WTC11 (cell line): ENCODE results near the gene TMF1. TPM values are rescaled to one million over a fixed set of nuclear protein-coding genes. Genes with fewer than 3 reads are reported as not detected.

Experiments used
- ATAC-seq: fragments of 200-7000 bp; cut with Tn5 transposase; 2 replicates; pipeline ENCODE4 v1.10.0; 2021; ENCODE audit warnings: mild to moderate bottlenecking, moderate library complexity
- CTCF ChIA-PET: fragments of 300-600 bp; sonication (Branson Sonifier 250); formaldehyde crosslinking; loops from one replicate; lab custom pipeline; 2021; ENCODE audit warnings: antibody characterized with exemption; lab: Charles Lee
- POLR2A ChIA-PET: fragments of 350-600 bp; sonication (Branson Sonifier 250); formaldehyde crosslinking; loops from one replicate; lab custom pipeline; 2021; ENCODE audit warnings: antibody characterized with exemption; lab: Charles Lee
- DNase-seq: peaks from one replicate; pipeline ENCODE4 v3.0.0; 2021; ENCODE audit warnings: low spot score
- H3K27ac Mint-ChIP-seq: 2 replicates; pipeline ENCODE4 v1.8.0; 2021; ENCODE audit warnings: mixed read lengths
- H3K27me3 Mint-ChIP-seq: 2 replicates; pipeline ENCODE4 v1.8.0; 2021; ENCODE audit warnings: low read depth, mild to moderate bottlenecking, moderate library complexity, mixed read lengths
- H3K36me3 Mint-ChIP-seq: 2 replicates; pipeline ENCODE4 v1.8.0; 2021; ENCODE audit warnings: mixed read lengths
- H3K4me1 Mint-ChIP-seq: 2 replicates; pipeline ENCODE4 v1.8.0; 2022; ENCODE audit warnings: mixed read lengths
- H3K4me3 Mint-ChIP-seq: 2 replicates; pipeline ENCODE4 v1.8.0; 2021; ENCODE audit warnings: mild to moderate bottlenecking, moderate library complexity, mixed read lengths
- H3K9me3 Mint-ChIP-seq: 2 replicates; pipeline ENCODE4 v1.8.0; 2021; ENCODE audit warnings: mixed read lengths
- ELF4 ChIP-seq: sonication (generic); formaldehyde crosslinking; IDR thresholded peaks from 2 replicates; pipeline ENCODE4 v1.8.1; 2022; ENCODE audit warnings: low read depth, mild to moderate bottlenecking, moderate library complexity, missing genetic modification reagents
- GRHL2 ChIP-seq: fragments of 250-450 bp; sonication (Bioruptor Pico); IDR thresholded peaks from 2 replicates; pipeline ENCODE4 v1.8.0; 2022; ENCODE audit warnings: mild to moderate bottlenecking, moderate library complexity; ENCODE audit not compliant: insufficient replicate concordance, severe bottlenecking
- HMGA2 ChIP-seq: fragments of 250-450 bp; sonication (Bioruptor Pico); IDR thresholded peaks from 2 replicates; pipeline ENCODE4 v1.4.0; 2021; ENCODE audit warnings: mild to moderate bottlenecking, moderate library complexity
- JAZF1 ChIP-seq: fragments of 250-450 bp; sonication (Bioruptor Pico); IDR thresholded peaks from 2 replicates; pipeline ENCODE4 v1.9.0; 2021; ENCODE audit warnings: moderate library complexity, mild to moderate bottlenecking, inconsistent platforms
- NFATC4 ChIP-seq: fragments of 250-450 bp; sonication (Bioruptor Pico); IDR thresholded peaks from 2 replicates; pipeline ENCODE4 v1.9.0; 2021; ENCODE audit warnings: mild to moderate bottlenecking
- ZNF121 ChIP-seq: sonication (generic); formaldehyde crosslinking; IDR thresholded peaks from 2 replicates; pipeline ENCODE4 v1.8.0; 2023; ENCODE audit warnings: missing genetic modification reagents
- ZNF138 ChIP-seq: sonication (generic); formaldehyde crosslinking; conservative IDR thresholded peaks from 2 replicates; pipeline ENCODE4 v1.8.1; 2022; ENCODE audit warnings: mild to moderate bottlenecking, moderate library complexity, missing genetic modification reagents
- ZNF396 ChIP-seq: fragments of 250-450 bp; sonication (Bioruptor Pico); IDR thresholded peaks from 2 replicates; pipeline ENCODE4 v1.8.0; 2021; ENCODE audit warnings: mild to moderate bottlenecking, moderate library complexity, borderline replicate concordance
- total RNA-seq: library from RNA; stranded (reverse); gene quantifications from 3 replicates; pipeline ENCODE4 v1.2.3, GENCODE V29; 2021
- TF ChIP-seq, protein P1 (sequence below): fragments of 250-450 bp; sonication (Bioruptor Pico); IDR thresholded peaks from 2 replicates; pipeline ENCODE4 v1.9.0; 2021; ENCODE audit warnings: mild to moderate bottlenecking
- TF ChIP-seq, protein P2 (sequence below): sonication (generic); formaldehyde crosslinking; IDR thresholded peaks from 2 replicates; pipeline ENCODE4 v1.8.0; 2023; ENCODE audit warnings: missing genetic modification reagents
- TF ChIP-seq, protein P3 (sequence below): fragments of 250-450 bp; sonication (Bioruptor Pico); IDR thresholded peaks from 2 replicates; pipeline ENCODE4 v1.8.0; 2021; ENCODE audit warnings: mild to moderate bottlenecking
- TF ChIP-seq, protein P4 (sequence below): sonication (generic); formaldehyde crosslinking; IDR thresholded peaks from 2 replicates; pipeline ENCODE4 v1.8.0; 2023; ENCODE audit warnings: missing genetic modification reagents, mild to moderate bottlenecking, borderline replicate concordance

The TMF1 gene
- total RNA-seq, 1 experiment from 2014 or later = 23.9 TPM

DNA sequence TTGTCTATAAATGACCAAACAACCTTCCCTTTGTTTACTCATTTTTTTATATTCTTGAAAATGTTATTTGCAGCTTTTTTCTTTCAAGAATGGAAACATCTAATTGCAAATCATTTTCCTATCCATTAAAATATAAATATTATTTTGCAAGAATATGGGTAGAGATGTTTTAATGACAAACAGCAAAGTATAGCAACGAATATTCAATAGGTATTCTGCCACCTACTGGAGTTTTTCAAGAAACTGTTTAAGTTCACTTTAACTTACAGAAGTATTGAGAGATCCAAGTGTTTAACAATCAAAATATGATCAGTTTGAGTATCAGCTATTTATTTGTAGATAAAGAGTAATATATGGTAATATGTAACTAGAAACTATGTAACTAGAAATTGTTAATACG lies 31.7 kb downstream of the TMF1 start:
- H3K9me3 Mint-ChIP-seq = no peaks in the 10 kb centered on the region; the same call in 1 of the 2 replicates
- POLR2A ChIA-PET = no interaction called here
- ATAC-seq = no peak
- H3K4me1 Mint-ChIP-seq = peaks cover 11% of the 10 kb centered on the region
- DNase-seq = no peak
- TF ChIP-seq NFATC4 (CRISPR knock-in tag) = no peak
- TF ChIP-seq, all 79 proteins: peak for 0
- no peak overlapping the region for H3K27ac Mint-ChIP-seq
- no peak overlapping the region for H3K4me3 Mint-ChIP-seq
- peaks cover 11% of the 10 kb centered on the region for H3K36me3 Mint-ChIP-seq
- CTCF ChIA-PET = no interaction called here
- H3K27me3 Mint-ChIP-seq = no peaks in the 10 kb centered on the region

DNA sequence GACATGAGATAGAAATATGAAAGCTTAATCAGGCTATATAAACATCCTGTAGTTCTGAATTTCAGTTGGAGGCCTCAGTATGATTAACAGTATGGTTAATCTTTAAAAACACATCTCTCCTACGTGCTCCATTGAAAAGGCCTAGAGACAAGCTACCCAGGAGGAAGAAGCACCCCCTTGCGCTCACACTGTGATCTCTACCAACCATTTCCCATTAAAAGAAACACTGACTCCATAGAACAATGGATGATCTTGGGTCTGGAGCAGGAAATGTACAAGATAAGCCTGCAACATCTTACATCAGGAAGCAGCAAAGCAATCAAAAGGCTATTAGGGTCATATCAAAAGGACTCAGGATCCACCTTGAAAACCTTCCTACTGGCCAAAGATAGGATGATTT lies 35.2 kb downstream of the TMF1 start:
- Mint-ChIP-seq H3K36me3 (peaks cover 7% of the 10 kb centered on the region), H3K27me3 (peaks cover 3% of the 10 kb centered on the region; the same call in 1 of the 2 replicates)
- CTCF ChIA-PET = no interaction called here
- TF ChIP-seq JAZF1 = no peak
- no peak for TF ChIP-seq ZNF121 (CRISPR knock-in tag)
- no peak for TF ChIP-seq ZNF396 (CRISPR knock-in tag)
- TF ChIP-seq GRHL2 (CRISPR knock-in tag) = no peak
- TF ChIP-seq, all 79 proteins: peak for 0
- H3K9me3 Mint-ChIP-seq = no peaks in the 10 kb centered on the region; the same call in 1 of the 2 replicates
- DNase-seq = no peak
- H3K4me3 Mint-ChIP-seq = no peak overlapping the region
- POLR2A ChIA-PET = no interaction called here
- peaks cover 37% of the 10 kb centered on the region for H3K4me1 Mint-ChIP-seq
- no peak for ATAC-seq
- peak overlapping the region; percentile 10; the same call in 1 of the 2 replicates for H3K27ac Mint-ChIP-seq

DNA sequence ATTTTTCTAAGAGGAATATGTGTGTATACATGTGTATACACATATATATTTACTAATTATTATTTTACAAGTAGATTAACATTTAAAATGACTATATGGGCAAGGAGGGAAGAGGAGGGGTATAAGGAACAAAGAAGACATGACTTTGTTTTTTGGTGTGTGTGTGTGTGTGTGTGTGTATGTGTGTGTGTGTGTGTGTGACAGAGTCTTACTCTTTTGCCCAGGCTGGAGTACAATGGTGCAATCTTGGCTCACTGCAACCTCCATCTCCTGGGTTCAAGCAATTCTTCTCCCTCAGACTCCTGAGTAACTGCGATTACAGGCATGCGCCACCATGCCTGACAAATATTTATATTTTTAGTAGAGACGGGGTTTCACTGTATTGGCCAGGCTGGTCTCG lies 36.0 kb downstream of the TMF1 start:
- ChIA-PET CTCF (interaction anchor here (0.5 kb wide), 1 partner anchor 85 kb away, joined by 3 read pairs; no protein-coding TSS in a partner anchor), POLR2A (interaction anchor here (0.5 kb wide), 1 partner anchor 26 kb away, joined by 3 read pairs; no protein-coding TSS in a partner anchor)
- H3K4me3 Mint-ChIP-seq = no peak overlapping the region

DNA sequence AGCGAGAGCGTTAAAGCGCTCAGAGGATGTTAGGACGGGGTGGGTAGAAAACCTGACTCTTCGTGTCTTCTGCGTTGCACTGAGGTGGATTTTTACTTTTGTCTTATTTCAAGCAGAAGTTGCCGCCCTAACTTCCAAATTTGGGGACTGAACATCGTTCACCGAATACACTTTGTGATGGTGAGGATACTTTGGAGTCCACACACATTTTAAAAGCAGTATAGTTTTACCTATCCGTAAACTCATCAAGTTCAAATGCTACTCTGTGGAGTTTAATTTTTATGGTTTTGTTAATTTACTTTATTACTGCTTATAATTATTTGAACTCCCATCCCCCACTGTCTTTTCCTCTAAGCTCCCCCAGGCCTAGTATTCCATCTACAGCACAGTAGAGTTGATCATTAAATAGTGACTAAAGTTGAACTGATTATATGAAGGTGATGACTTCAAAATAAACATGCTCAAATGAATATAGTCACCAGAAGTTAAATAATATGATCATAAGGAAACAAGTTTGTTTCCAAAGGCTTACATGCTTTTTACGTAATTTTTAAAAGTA lies 38.0 kb downstream of the TMF1 start:
- Mint-ChIP-seq H3K27ac (no peak overlapping the region), H3K4me1 (peaks cover 65% of the 10 kb centered on the region), H3K36me3 (peaks cover 13% of the 10 kb centered on the region), H3K9me3 (no peaks in the 10 kb centered on the region; the same call in 1 of the 2 replicates), H3K4me3 (peak overlapping the region; percentile 64), H3K27me3 (peaks cover 3% of the 10 kb centered on the region; the same call in 1 of the 2 replicates)
- ATAC-seq (no peak), DNase-seq (no peak)
- ChIA-PET POLR2A (interaction anchor here (1.0 to 1.9 kb wide), 3 partner anchors 38 to 82 kb away, joined by 3 to 7 read pairs (median 3); partner anchors contain the start of genes TAFA4 and TMF1), CTCF (interaction anchor here (0.6 to 2.3 kb wide), 4 partner anchors 15 to 304 kb away, joined by 3 to 6 read pairs (median 4); partner anchors contain the start of gene TAFA4)
- TF ChIP-seq ZNF396 (CRISPR knock-in tag) = 0 out of 2 replicates have a peak, but pooled peaks have one; percentile 24
- TF ChIP-seq, protein P1, sequence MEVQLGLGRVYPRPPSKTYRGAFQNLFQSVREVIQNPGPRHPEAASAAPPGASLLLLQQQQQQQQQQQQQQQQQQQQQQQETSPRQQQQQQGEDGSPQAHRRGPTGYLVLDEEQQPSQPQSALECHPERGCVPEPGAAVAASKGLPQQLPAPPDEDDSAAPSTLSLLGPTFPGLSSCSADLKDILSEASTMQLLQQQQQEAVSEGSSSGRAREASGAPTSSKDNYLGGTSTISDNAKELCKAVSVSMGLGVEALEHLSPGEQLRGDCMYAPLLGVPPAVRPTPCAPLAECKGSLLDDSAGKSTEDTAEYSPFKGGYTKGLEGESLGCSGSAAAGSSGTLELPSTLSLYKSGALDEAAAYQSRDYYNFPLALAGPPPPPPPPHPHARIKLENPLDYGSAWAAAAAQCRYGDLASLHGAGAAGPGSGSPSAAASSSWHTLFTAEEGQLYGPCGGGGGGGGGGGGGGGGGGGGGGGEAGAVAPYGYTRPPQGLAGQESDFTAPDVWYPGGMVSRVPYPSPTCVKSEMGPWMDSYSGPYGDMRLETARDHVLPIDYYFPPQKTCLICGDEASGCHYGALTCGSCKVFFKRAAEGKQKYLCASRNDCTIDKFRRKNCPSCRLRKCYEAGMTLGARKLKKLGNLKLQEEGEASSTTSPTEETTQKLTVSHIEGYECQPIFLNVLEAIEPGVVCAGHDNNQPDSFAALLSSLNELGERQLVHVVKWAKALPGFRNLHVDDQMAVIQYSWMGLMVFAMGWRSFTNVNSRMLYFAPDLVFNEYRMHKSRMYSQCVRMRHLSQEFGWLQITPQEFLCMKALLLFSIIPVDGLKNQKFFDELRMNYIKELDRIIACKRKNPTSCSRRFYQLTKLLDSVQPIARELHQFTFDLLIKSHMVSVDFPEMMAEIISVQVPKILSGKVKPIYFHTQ (CRISPR knock-in tag) = no peak

More for the DNA sequence above, 36.0 kb downstream of the TMF1 start:
- TF ChIP-seq HMGA2 (CRISPR knock-in tag) (no peak), ZNF121 (CRISPR knock-in tag) (peak; percentile 54; the same call in 1 of the 2 replicates), ELF4 (no peak)
- Mint-ChIP-seq H3K9me3 (no peaks in the 10 kb centered on the region; the same call in 1 of the 2 replicates), H3K36me3 (peaks cover 10% of the 10 kb centered on the region), H3K27me3 (peaks cover 3% of the 10 kb centered on the region; the same call in 1 of the 2 replicates), H3K4me1 (peaks cover 45% of the 10 kb centered on the region), H3K27ac (no peak overlapping the region)
- ATAC-seq (no peak), DNase-seq (no peak)

DNA sequence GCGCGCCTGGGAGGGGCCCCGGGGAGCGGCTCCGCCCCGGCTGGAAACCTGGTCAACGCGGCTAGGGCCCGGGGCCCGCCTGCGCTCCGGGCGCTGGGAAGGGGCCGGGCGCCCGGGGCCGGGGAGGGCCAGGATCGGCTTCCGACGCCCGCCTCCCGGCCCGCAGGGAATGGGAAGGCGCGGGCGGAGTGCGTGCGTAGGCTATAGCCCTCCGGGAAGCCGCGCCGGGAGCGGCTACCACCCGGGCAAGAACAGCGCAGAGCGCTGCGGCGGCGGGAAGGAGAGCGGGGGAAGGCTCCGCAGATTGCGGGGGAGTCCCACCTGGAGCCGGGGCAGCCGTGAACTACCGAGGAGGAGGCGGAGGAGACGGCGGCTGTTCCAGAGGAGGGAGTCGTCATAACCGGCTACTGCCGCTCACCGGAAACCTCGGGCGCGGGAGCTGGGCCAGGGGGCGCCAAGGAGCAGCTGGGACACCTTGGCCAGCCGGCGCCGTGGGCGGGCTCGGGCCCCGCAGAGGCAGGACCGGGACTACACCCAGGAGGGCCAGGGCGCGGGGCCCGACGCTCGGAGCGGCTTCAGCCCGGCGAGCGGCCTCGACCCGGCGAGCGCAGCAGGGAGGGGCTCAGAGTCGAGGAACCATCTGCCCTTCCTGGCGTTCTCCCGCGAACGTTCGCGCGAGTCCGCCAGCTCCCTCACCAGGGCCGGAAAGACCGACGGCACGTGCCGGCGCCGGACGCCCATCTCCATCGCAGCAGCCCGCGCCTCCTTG lies 38.7 kb downstream of the TMF1 start, which contains the start of gene EOGT:
TSS of gene EOGT (minus strand) at position 432 of the 769 bp plus-strand sequence. CDS start 3,838 bp downstream, outside the sequence.
- ChIA-PET CTCF (interaction anchor here (0.5 to 2.3 kb wide), 5 partner anchors 14 to 1567 kb away, joined by 3 to 6 read pairs (median 3); partner anchors contain the start of gene TAFA4), POLR2A (interaction anchor here (1.0 to 1.9 kb wide), 3 partner anchors 39 to 82 kb away, joined by 3 to 7 read pairs (median 3); partner anchors contain the start of genes TAFA4 and TMF1)
- DNase-seq (peak; percentile 85), ATAC-seq (peak; percentile 55)
- no peaks in the 10 kb centered on the region; the same call in 1 of the 2 replicates for H3K9me3 Mint-ChIP-seq
- H3K27ac Mint-ChIP-seq = peak within 1 kb of the TSS; percentile 80; the same call in 1 of the 2 replicates
- H3K36me3 Mint-ChIP-seq = peaks cover 17% of the 10 kb centered on the region
- peaks cover 71% of the 10 kb centered on the region for H3K4me1 Mint-ChIP-seq
- H3K4me3 Mint-ChIP-seq = peak within 1 kb of the TSS; percentile 78
- peaks cover 3% of the 10 kb centered on the region; the same call in 1 of the 2 replicates for H3K27me3 Mint-ChIP-seq
- TF ChIP-seq, protein P2, sequence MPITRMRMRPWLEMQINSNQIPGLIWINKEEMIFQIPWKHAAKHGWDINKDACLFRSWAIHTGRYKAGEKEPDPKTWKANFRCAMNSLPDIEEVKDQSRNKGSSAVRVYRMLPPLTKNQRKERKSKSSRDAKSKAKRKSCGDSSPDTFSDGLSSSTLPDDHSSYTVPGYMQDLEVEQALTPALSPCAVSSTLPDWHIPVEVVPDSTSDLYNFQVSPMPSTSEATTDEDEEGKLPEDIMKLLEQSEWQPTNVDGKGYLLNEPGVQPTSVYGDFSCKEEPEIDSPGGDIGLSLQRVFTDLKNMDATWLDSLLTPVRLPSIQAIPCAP (CRISPR knock-in tag) = no peak
- peak; percentile 90 for TF ChIP-seq ZNF138 (CRISPR knock-in tag)
- TF ChIP-seq, protein P3, sequence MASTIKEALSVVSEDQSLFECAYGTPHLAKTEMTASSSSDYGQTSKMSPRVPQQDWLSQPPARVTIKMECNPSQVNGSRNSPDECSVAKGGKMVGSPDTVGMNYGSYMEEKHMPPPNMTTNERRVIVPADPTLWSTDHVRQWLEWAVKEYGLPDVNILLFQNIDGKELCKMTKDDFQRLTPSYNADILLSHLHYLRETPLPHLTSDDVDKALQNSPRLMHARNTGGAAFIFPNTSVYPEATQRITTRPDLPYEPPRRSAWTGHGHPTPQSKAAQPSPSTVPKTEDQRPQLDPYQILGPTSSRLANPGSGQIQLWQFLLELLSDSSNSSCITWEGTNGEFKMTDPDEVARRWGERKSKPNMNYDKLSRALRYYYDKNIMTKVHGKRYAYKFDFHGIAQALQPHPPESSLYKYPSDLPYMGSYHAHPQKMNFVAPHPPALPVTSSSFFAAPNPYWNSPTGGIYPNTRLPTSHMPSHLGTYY (CRISPR knock-in tag) = no peak
- TF ChIP-seq, protein P4, sequence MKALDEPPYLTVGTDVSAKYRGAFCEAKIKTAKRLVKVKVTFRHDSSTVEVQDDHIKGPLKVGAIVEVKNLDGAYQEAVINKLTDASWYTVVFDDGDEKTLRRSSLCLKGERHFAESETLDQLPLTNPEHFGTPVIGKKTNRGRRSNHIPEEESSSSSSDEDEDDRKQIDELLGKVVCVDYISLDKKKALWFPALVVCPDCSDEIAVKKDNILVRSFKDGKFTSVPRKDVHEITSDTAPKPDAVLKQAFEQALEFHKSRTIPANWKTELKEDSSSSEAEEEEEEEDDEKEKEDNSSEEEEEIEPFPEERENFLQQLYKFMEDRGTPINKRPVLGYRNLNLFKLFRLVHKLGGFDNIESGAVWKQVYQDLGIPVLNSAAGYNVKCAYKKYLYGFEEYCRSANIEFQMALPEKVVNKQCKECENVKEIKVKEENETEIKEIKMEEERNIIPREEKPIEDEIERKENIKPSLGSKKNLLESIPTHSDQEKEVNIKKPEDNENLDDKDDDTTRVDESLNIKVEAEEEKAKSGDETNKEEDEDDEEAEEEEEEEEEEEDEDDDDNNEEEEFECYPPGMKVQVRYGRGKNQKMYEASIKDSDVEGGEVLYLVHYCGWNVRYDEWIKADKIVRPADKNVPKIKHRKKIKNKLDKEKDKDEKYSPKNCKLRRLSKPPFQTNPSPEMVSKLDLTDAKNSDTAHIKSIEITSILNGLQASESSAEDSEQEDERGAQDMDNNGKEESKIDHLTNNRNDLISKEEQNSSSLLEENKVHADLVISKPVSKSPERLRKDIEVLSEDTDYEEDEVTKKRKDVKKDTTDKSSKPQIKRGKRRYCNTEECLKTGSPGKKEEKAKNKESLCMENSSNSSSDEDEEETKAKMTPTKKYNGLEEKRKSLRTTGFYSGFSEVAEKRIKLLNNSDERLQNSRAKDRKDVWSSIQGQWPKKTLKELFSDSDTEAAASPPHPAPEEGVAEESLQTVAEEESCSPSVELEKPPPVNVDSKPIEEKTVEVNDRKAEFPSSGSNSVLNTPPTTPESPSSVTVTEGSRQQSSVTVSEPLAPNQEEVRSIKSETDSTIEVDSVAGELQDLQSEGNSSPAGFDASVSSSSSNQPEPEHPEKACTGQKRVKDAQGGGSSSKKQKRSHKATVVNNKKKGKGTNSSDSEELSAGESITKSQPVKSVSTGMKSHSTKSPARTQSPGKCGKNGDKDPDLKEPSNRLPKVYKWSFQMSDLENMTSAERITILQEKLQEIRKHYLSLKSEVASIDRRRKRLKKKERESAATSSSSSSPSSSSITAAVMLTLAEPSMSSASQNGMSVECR = peak; percentile 85; the same call in 1 of the 2 replicates
